Measurements from ENCODE around the gene RNF212.
"Not testable (repeated sequence)": the region's sequence is repeated elsewhere in the genome, so short reads cannot be mapped to it uniquely, and the experiment has no call there.

The RNF212 gene

GRCh38 chr4:1065732-1066131 is 47.6 kb downstream of the RNF212 start:
- no peak for DNase-seq (ENCODE audit: low spot score)

- no peak for DNase-seq (ENCODE audit: low spot score)
Observed at GRCh38 chr4:1062419-1062818, 50.9 kb downstream of the RNF212 start.

GRCh38 chr4:1061760-1062159 is 51.6 kb downstream of the RNF212 start:
- no peak for DNase-seq (ENCODE audit: low spot score)

- no peak for DNase-seq (ENCODE audit: low spot score)
Observed at GRCh38 chr4:1061056-1061700, 52.2 kb downstream of the RNF212 start.

GRCh38 chr4:1060621-1061020 is 52.7 kb downstream of the RNF212 start:
- DNase-seq (ENCODE audit: low spot score): no peak

- DNase-seq (ENCODE audit: low spot score): no peak
Observed at GRCh38 chr4:1060121-1060520, 53.2 kb downstream of the RNF212 start.

DNA sequence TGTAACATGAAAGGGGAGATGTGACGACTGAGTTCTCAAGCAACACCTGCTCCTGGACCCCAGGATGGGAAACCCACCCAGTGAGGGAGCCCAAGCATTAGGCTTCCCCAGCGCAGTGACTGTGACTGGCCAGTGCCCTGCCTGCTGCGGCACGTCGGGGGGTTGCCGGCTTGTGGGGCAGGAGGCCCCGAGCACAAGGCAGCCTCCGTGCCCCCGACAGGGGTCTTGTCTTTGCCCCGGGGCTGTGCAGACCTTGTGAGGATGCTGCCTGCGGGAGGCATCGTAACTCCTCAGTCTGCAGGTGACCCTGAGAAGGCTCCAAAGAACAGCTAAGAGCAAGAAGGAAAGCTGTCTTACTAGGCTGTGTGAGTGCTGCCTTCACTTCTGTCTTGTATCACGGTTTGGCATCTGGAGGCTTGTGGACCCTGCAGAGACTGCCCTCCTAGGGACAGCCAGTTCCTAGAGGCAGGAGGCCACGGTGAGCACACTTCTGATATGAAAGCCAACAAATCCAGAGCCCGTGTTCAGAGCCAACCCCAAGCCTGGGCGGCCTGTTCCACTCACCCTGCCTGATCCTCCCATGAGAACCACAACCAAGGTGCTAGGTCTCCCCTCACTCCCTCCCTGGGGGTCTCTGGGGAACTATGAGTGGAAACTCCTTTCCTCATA is 54.2 kb downstream of the RNF212 start:
- DNase-seq (ENCODE audit: low spot score): no peak

DNA sequence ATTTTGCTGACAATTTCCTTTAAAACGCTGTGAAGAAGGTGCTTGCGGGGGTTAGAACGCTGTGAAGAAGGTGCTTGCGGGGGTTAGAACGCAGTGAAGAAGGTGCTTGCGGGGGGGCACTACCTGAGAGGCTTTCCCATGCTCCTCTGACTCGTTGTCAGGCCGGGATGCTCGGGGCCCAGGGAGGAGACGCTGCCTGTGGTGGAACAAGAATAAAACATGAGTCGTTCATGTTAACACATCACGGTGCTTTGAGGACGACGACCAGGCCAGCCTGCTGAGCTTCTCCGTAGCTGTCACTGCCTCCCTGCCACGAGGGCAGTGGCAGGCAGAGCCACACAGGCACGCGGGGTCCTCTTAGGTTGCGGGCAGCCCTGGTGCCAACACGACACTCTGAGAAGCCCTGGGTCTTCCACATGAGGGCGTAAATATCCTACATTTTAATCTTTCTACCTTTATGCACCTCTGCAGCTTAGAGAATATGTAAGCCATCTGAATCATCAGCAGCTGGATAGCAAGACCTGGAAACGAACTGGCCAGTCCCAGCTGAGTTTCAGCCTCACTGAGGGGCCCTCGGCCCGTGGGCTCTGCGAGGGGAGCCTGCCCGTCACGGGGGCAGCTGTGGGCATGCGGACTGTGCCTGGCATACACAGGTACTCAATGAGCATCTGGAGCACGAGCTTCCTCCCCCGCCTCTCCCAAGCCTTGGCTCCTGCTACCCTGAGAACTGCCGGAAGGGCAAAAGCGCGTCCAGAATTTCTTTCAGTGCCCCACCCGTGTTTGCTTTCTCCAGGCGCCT is 55.0 kb downstream of the RNF212 start:
- no peak for DNase-seq (ENCODE audit: low spot score)

DNA sequence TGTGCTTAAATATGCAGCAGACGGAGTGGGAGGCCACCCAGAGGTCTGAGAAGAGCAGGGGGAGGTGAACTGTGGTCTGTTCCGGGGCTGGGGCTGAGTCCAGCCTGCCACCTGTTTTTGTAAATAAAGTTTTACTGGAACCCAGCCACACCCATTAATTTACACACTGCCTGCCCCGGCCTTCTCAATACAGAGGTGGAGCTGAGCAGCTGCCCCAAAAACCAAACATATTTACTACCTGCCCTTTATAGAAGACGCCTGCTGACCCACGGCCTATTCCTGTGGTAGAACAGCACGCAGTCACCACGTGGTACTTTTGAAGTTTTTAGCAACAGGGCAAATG is 56.0 kb downstream of the RNF212 start:
- DNase-seq (ENCODE audit: low spot score): no peak

DNA sequence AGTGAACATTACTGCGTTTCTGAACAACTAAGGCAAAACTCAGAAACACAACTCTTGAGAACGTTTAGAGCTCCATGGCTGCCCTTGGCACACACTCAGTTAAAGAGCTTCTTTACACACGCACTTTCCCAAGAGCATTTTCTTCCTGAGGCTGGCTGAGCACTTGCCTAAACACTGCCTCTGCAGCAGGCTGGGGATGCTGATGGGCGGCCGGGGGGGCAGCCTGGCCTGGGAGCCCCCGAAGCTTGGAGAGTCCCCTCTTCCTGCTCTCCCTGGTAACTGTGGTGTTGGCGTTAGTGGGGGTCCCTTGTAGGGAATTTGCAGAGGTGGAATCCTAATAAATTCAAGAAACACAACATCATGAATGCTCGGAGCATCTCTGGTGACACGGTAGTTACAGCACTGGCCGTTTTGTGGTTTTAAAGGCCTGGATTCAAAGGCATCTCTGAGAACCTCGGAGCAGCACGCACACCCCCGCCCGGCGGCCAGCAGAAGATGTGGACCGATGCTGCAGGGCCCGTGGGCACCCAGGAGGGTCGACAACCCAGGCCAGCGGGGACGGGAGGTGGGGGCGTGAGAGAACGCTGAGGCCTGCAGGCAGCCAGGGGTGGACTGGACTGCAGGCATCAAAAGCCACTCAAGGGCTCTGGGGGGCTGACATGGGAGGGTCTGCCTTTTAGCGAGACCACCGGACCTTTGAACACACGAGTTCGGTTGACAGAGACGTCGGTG is 56.5 kb downstream of the RNF212 start:
- DNase-seq (ENCODE audit: low spot score): no peak

DNA sequence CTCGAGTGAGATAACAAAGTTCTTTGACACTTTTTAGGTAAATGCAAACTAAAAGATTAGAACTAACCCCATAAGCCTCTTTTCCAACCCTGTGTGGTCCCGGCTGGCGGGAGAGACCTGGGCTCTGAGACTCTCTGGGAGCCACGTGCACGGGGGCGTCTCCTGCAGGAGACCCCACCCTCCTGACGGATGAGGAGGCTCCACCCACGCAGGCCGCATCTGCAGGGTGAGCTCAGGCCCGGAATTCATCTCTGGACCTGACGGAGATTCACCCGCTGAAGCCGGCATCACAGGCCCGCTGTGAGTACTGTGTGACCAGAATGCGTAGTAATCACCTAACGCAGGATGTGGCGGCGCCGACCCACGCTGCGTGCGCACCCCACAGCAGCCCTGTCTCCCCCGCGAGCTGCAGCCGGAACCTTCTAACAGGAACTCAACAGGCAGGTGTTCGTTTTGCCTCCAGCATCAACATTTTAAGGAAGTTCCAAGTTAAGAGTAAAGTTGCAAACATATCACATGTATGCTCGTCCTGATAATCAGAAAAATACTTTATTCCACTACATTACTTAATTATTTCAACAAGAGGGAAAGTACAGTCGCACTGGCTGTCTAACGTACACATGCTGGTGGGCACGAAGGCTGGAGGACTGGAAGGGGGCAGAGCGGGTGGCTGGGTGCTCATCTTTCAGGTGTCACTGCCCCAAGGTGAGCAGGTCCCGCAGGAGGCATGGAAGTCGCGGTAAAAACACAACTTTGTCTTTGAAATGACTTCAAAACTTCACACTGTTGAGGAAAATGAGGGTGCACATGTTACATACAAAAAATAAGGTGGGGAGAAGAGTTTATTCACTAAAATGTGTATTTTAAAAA is 57.4 kb downstream of the RNF212 start:
- no peak for DNase-seq (ENCODE audit: low spot score)

DNA sequence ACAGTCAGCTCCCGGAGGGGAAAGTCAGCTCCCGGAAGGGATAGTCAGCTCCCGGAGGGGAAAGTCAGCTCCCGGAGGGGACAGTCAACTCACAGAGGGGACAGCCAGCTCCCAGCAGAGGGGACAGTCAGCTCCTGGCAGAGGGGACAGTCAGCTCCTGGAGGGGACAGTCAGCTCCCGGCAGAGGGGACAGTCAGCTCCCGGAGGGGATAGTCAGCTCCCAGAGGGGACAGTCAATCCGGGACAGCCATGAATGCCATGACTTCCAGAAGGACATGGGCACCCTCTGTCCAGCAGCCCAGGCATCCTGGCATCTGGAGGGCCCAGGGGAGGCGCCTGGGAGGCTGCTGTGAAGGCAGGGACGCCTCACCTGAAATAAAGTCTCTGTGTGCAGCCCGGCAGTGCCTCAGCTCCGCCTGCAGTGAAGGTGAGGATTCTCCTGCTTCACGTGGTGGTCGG is 58.1 kb downstream of the RNF212 start:
- DNase-seq (ENCODE audit: low spot score): not testable (repeated sequence)

- DNase-seq (ENCODE audit: low spot score): not testable (repeated sequence)
Observed at GRCh38 chr4:1054696-1055242, 58.6 kb downstream of the RNF212 start.

DNA sequence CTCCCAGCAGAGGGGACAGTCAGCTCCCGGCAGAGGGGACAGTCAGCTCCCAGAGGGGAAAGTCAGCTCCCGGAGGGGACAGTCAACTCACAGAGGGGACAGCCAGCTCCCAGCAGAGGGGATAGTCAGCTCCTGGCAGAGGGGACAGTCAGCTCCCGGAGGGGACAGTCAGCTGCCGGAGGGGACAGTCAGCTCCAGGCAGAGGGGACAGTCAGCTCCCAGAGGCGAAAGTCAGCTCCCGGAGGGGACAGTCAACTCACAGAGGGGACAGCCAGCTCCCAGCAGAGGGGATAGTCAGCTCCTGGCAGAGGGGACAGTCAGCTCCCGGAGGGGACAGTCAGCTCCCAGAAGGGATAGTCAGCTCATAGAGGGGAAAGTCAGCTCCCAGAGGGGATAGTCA is 59.5 kb downstream of the RNF212 start:
- not testable (repeated sequence) for DNase-seq (ENCODE audit: low spot score)

DNA sequence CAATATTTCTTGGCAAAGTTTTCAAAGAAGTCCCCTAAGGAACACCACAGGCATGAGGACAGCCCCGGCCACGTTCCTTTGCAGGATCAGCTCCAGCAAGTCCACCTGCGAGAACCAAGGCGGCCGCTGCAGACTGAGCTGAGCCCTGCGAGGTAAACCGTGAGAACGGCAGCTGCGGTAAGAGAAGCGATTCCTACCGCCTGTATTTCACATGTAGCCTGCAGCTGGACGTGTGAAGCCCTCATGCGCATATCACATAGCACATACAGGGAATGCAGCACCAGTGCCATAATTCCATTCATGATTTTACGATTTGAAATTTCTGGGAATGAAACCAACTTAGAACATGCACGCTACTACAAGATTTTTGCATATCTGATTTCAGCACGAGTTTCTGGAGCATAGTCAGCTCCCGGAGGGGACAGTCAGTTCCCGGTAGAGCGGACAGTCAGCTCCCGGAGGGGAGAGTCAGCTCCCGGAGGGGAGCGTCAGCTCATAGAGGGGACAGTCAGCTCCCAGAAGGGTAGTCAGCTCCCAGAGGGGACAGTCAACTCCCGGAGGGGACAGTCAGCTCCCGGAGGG is 60.2 kb downstream of the RNF212 start:
- DNase-seq (ENCODE audit: low spot score): no peak

DNA sequence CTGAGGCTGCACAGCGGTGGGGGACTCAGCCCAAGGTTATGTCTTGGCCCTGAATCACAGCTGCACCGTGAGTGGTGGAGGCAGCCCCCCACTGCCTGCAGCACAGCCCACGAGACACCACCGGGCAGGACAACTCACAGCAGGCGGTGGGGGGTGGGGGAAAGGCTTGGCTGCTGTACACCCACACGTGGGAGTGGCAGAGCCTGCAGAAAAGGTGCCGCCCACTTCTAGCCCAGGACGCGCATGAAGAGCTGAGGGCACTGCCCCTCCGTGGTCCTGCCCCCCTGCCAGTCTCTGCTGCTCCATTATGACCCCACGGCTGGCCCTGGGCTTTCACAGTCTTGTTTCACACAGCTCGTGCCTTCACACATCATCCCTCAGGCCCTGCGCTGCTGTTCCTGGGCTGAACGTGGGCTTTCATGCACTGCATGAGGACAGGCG is 61.1 kb downstream of the RNF212 start:
- no peak for DNase-seq (ENCODE audit: low spot score)

DNA sequence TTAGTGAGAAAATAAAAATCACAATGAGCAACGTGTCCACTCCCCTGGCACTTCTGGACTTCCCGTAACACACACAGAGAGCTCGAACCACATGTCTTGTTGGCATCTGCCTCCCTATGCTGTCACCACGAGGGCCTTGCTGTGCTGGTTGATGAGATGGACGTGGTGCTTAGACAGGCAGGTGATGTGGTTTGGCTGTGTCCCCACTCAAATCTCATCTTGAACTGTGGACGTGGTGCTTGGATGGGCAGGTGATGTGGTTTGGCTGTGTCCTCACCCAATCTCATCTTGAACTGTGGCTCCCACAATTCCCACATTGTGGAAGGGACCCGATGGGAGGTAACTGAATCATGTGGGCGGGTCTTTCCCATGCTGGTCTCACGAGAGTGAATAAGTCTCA is 61.9 kb downstream of the RNF212 start:
- no peak for DNase-seq (ENCODE audit: low spot score)

DNA sequence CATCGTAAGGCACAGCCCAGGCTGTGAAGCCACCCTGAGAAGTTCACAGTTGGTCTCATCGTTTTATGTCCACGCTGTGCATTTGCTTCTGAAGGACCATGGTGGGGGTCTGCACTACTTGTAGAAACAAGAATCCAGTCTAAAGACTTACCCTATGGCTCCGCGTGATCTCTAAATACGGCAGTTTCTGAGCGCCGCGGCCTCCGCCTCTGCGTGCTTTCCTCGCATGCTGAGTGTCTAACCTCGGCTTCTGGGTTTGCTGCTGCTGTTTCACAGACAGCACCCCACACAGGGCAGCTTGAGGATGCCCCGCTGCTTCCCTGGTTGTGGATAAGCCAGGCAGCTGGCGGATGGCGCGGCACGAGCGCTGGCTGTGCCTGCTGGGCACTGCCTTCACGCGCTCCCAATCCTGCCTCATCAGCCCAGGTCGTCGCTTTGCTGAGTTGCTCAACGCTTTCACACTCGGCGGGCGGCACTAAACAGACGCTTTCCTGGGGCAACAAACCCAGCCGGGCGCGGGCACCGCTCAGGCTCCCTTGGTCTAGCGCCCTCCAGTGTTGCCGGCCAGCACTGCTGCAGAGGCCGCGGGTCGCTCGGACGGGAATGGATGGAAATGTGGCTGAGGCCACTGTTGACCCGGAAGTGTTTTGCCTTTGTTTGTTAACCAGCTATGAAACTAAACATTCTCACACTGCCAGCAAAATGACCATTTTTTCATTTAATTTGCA is 62.7 kb downstream of the RNF212 start:
- no peak for DNase-seq (ENCODE audit: low spot score)

- DNase-seq (ENCODE audit: low spot score): no peak
Observed at GRCh38 chr4:1049591-1049905, 63.8 kb downstream of the RNF212 start.

All from LoVo (cell line).